Measurements from ENCODE around the gene CDK5RAP2. TPM values are rescaled to one million over a fixed set of nuclear protein-coding genes. Genes with fewer than 3 reads are reported as not detected.

The CDK5RAP2 gene
- total RNA-seq, 2 donors from 2014 or later = 81.5 to 81.9 TPM

DNA sequence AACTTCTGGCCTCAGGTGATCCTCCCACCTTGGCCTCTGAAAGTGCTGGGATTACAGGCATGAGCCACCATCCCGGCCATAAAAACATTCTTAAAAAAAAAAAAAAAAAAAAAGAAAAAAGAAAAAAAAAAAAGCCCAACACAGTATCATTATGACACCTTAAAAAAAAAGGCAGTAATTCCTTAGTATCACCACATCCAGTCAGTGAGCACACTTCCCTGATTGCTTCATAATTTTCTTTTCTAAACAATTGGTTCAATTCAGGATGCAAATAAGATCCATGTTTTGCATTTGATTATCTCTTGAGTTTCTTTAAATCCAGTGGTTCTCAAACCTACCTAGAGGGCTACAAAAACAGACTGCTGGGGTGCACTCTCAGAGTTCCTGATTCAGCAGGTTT lies 182.5 kb downstream of the CDK5RAP2 start:
- ATAC-seq (replicated peaks in 1 of 2) = no peak

DNA sequence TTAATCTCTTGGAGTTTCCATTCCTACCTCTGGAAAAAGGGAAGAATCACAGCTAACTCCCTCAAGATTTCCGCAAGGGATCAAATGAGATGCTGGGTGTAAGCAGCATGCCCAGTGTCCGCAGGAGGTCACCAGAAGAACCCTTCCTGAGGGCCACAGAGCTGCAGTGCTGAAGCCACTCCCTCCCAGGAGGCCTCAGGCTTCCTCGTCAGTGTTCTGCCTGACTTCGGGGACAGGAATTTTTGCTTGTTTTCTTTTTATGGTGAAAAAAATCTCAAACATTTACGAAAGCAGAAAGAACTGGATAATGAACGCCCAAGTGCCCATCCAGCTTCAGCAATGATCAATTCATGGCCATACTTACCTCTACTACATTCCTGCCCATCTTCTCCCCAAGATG lies 183.0 kb downstream of the CDK5RAP2 start:
- no peak for ATAC-seq (replicated peaks in 1 of 2)
- Mint-ChIP-seq H3K4me1 (ENCODE audit: low read depth) (peaks cover 33% of the 10 kb centered on the region), H3K27me3 (ENCODE audit: low read depth) (no peaks in the 10 kb centered on the region), H3K27ac (peak overlapping the region; percentile 30), H3K36me3 (ENCODE audit: insufficient read depth in 2 of 2) (peaks cover 11 to 22% of the 10 kb centered on the region in 2 donors), H3K4me3 (no peak overlapping the region), H3K9me3 (no peaks in the 10 kb centered on the region)
- DNase-seq = no peak

More for the DNA sequence above, 182.5 kb downstream of the CDK5RAP2 start:
- Mint-ChIP-seq H3K9me3 (no peaks in the 10 kb centered on the region), H3K4me1 (ENCODE audit: low read depth) (peaks cover 33% of the 10 kb centered on the region), H3K27ac (no peak overlapping the region), H3K4me3 (no peak overlapping the region), H3K36me3 (ENCODE audit: insufficient read depth in 2 of 2) (peaks cover 11 to 23% of the 10 kb centered on the region in 2 donors), H3K27me3 (ENCODE audit: low read depth) (no peaks in the 10 kb centered on the region)
- DNase-seq = no peak

DNA sequence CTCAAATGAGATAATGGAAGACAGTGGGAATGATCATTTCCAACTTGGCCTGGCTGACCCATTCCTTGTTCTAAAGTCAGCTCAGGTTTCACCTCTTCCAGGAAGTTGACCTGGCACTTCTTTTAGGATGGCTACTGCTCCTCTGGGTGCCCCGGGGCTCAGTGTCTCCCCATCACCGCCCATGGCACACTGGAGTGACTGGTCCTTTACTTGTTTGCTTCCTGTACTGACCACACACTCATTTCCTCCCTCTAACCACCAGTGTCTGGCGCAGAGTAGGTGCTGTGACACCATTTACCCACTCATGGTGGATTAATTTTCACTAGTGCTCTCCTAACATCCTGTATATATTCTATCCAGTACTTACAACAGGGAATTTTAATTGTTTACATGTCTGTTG lies 183.5 kb downstream of the CDK5RAP2 start:
- Mint-ChIP-seq H3K4me3 (no peak overlapping the region), H3K36me3 (ENCODE audit: insufficient read depth in 2 of 2) (peaks cover 11 to 22% of the 10 kb centered on the region in 2 donors), H3K27ac (peak overlapping the region; percentile 30), H3K27me3 (ENCODE audit: low read depth) (no peaks in the 10 kb centered on the region), H3K4me1 (ENCODE audit: low read depth) (peaks cover 33% of the 10 kb centered on the region), H3K9me3 (no peaks in the 10 kb centered on the region)
- ATAC-seq (replicated peaks in 1 of 2) = no peak
- DNase-seq = no peak

DNA sequence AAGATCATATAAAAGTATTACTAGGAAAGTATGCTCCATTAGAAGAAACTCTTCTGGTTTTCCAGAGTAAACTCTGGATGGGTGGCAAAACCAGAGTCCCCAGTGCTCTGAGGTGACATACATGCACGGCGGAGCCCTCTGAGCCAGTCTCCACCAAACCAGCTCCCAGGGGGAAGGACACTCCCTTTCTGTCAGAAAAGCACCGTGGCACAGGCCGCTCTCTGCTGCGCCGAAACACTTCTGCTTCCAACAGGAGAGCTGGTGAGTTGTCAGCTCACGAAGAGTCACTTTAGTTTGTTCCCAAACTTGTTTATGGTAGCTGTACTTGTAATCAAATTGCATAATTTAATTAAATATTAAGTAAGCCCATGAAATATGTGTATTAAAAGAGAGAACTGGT lies 184.6 kb downstream of the CDK5RAP2 start:
- no peak for ATAC-seq (replicated peaks in 1 of 2)
- DNase-seq = no peak
- Mint-ChIP-seq H3K36me3 (ENCODE audit: insufficient read depth in 2 of 2) (peaks cover 11 to 22% of the 10 kb centered on the region in 2 donors), H3K9me3 (no peaks in the 10 kb centered on the region), H3K27me3 (ENCODE audit: low read depth) (no peaks in the 10 kb centered on the region), H3K27ac (no peak overlapping the region), H3K4me1 (ENCODE audit: low read depth) (peaks cover 33% of the 10 kb centered on the region), H3K4me3 (no peak overlapping the region)

DNA sequence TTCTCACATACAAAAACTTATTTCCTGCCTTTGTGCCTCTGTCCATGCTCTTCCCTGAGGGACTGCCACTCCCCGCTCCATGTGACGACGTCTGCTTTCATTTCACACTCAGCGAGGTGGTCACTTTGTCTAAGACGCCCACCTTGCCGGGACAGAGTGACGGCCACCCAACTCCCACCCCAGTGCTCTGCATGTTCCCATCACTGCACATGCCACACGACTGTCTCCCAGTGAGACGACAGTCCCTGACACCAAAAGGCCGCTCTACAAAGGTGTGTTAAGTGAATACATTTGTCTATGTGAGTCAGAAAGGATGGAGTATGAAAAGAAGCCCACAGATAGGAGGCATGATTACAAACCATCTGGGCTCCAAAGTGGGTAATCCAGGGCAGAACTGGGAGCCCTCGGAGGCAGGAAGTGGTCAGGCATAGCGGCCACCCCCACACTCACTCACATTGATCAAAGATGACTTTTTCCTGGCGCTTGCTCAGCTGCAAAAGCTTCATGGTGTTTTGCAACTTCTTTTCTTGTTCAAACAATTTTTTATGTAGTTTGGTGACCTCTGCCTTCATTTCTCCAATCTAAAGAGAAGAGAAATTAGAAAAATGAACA lies 185.8 kb downstream of the CDK5RAP2 start:
- Mint-ChIP-seq H3K4me3 (peak overlapping the region; percentile 30 to 77), H3K36me3 (ENCODE audit: insufficient read depth in 2 of 2) (peaks cover 9 to 19% of the 10 kb centered on the region in 2 donors), H3K4me1 (ENCODE audit: low read depth) (peaks cover 33% of the 10 kb centered on the region), H3K9me3 (no peaks in the 10 kb centered on the region), H3K27me3 (ENCODE audit: low read depth) (no peaks in the 10 kb centered on the region), H3K27ac (no peak overlapping the region)
- DNase-seq (peak; percentile 50 to 64), ATAC-seq (replicated peaks in 1 of 2) (peak; percentile 93 to 95)

DNA sequence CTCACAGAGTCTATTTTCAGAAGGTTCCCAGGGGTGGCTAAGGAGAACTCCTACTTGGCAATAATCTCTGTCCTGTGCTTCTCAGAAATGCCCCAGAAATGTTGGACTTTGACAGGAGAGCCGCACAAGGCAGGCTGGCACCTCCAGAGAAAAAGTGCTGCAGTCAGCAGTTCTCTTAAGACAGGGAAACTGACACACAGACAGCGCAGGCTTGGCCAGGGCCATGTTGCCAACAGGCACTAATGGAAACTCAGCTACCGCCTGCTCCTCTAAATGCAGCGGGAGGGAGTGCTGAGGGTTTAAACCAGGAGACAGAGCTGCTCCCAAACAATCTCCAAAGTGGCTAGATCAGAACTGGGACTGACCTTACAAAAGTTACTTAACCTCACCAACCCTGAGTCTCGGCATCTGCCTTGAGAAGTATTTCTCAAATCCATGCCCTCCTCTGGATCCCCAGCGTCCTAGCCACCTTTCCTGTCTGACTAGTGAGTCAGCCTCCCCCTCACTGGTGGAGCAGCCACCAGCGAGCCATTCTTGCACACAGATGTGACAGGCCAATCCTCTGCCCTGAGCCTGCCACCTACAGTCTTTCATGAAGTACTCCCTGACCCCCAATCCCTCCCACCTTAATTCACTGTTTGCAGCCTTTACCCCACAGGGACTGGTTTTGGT lies 186.4 kb downstream of the CDK5RAP2 start:
- Mint-ChIP-seq H3K27ac (no peak overlapping the region), H3K27me3 (ENCODE audit: low read depth) (no peaks in the 10 kb centered on the region), H3K36me3 (ENCODE audit: insufficient read depth in 2 of 2) (peaks cover 9 to 19% of the 10 kb centered on the region in 2 donors), H3K4me3 (peak overlapping the region in 1 of 2 donors; percentile 77), H3K9me3 (no peaks in the 10 kb centered on the region), H3K4me1 (ENCODE audit: low read depth) (peaks cover 33% of the 10 kb centered on the region)
- peak; percentile 10 to 12 for DNase-seq
- ATAC-seq (replicated peaks in 1 of 2) = peak; percentile 27 to 43

DNA sequence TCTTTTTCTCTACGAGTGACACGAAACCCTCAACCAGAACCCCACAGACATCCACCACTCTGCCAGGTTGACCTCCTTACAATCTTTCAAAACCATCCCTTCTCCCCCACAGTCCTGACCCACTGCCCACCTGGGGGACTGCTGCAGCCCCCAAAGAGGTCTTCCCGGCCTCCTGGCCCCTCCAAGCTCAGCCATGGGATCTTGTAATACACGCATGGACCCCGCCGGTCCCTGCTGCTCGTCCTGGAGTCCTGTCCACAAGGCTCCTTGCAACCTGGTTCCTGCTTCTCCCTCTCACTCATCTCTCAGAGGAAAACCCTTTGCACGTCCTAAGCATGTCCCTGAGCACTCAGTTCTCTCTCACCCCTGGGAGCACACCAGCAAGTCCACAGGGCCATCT lies 187.3 kb downstream of the CDK5RAP2 start:
- Mint-ChIP-seq H3K9me3 (no peaks in the 10 kb centered on the region), H3K27me3 (ENCODE audit: low read depth) (no peaks in the 10 kb centered on the region), H3K4me3 (no peak overlapping the region), H3K36me3 (ENCODE audit: insufficient read depth in 2 of 2) (peaks cover 9 to 19% of the 10 kb centered on the region in 2 donors), H3K4me1 (ENCODE audit: low read depth) (peaks cover 33% of the 10 kb centered on the region), H3K27ac (peak overlapping the region; percentile 18)
- ATAC-seq (replicated peaks in 1 of 2) (no peak), DNase-seq (no peak)

DNA sequence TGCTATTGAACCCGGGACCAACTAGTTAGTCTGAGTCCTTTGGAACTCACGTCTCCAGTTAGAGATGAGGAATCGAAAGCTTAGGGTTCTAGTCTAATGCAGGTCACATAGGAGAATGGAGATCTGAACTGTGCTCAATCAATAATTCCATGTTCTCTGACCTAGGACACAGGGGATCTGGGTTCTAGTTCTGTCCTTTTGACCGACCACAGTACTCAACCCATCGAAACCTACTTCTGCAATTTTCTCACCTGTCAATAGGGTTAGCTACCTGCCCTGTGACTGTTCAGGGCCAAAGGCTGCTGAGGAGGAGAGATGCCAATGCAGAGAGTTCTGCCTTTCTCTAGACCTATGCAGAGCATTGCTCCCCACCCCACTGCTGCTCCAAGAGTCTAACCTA lies 187.7 kb downstream of the CDK5RAP2 start:
- peaks cover 9 to 19% of the 10 kb centered on the region in 2 donors for H3K36me3 Mint-ChIP-seq (ENCODE audit: insufficient read depth in 2 of 2)

DNA sequence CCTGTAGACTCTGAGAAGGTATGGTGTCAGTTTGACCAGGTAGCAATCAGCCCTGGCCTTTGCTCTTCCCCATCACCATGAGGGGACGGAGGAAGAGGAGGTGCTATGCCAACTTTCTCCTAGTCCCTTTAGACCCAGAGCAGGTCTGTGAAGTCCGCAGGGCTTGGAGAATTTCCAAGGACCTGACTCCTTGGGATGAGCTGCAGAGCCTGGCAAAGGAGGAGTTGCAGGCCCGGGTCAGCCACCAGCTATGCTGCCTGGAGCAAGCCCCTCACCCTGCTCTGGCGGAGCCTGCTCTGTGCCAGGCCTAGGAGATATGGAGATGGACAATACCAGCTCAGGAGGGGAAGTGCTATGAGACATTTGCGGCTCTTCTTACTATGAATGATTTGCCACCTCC lies 188.3 kb downstream of the CDK5RAP2 start:
- Mint-ChIP-seq H3K36me3 (ENCODE audit: insufficient read depth in 2 of 2) (peaks cover 9 to 19% of the 10 kb centered on the region in 2 donors), H3K9me3 (no peaks in the 10 kb centered on the region), H3K27me3 (ENCODE audit: low read depth) (no peaks in the 10 kb centered on the region), H3K4me1 (ENCODE audit: low read depth) (peaks cover 31% of the 10 kb centered on the region), H3K4me3 (no peak overlapping the region), H3K27ac (no peak overlapping the region)
- DNase-seq (no peak), ATAC-seq (replicated peaks in 1 of 2) (no peak)

More for the DNA sequence above, 187.7 kb downstream of the CDK5RAP2 start:
- Mint-ChIP-seq H3K27me3 (ENCODE audit: low read depth) (no peaks in the 10 kb centered on the region), H3K4me3 (no peak overlapping the region), H3K4me1 (ENCODE audit: low read depth) (peaks cover 33% of the 10 kb centered on the region), H3K27ac (no peak overlapping the region), H3K9me3 (no peaks in the 10 kb centered on the region)
- DNase-seq (no peak), ATAC-seq (replicated peaks in 1 of 2) (no peak)

DNA sequence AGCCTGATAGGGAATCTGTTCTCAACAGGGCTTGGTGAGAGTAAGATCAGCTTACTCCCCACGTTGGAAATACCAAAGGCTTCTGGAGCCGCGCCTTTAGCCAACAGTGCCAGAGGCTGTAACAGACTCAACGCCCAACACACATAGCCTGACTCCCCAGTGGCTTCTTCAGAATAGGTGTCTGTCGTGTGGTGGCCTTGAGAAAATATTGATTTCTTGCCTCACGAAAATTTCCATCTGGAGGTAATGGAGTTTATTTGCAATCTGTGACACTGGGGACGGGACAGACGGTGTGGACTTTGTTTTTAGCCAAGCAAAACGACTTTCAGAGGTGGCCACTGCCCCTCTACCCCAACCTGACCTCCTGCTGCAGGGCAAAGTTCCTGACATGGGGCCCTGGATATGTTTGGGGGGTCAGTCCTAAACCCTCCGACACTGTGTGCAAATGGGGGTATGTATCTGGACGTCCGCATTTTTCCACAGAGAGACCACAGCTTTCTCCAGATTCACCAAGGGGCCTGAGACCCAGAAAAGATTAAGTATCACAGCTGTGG lies 189.3 kb downstream of the CDK5RAP2 start:
- ATAC-seq (replicated peaks in 1 of 2) (no peak), DNase-seq (no peak)
- H3K27me3 Mint-ChIP-seq (ENCODE audit: low read depth) = no peaks in the 10 kb centered on the region
- no peak overlapping the region for H3K27ac Mint-ChIP-seq
- peaks cover 4 to 16% of the 10 kb centered on the region in 2 donors for H3K36me3 Mint-ChIP-seq (ENCODE audit: insufficient read depth in 2 of 2)
- peaks cover 24% of the 10 kb centered on the region for H3K4me1 Mint-ChIP-seq (ENCODE audit: low read depth)
- H3K4me3 Mint-ChIP-seq = no peak overlapping the region
- H3K9me3 Mint-ChIP-seq = no peaks in the 10 kb centered on the region

DNA sequence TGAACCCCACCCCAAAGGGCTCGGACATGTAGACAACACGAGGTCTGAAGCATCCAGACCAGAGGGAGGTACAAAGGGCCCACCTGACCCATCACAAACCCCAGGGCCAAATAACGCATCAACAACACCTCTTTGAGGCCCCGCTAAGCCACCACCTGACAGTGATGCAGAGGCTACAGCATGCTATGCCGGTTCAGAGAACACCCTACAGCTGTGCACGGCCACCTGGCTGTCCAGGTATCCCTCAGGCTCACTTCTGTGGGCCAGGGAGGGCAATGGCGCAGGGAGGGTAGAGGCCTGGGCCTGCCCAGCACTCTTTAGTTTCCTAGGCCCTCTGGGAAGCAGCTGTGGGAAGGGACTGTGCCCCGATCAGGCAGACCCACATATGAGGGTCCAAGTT lies 190.1 kb downstream of the CDK5RAP2 start:
- H3K36me3 Mint-ChIP-seq (ENCODE audit: insufficient read depth in 2 of 2) = peaks cover 4 to 16% of the 10 kb centered on the region in 2 donors
- peaks cover 15% of the 10 kb centered on the region for H3K4me1 Mint-ChIP-seq (ENCODE audit: low read depth)
- no peak for DNase-seq
- ATAC-seq (replicated peaks in 1 of 2) = no peak
- no peak overlapping the region for H3K27ac Mint-ChIP-seq
- no peaks in the 10 kb centered on the region for H3K9me3 Mint-ChIP-seq
- H3K27me3 Mint-ChIP-seq (ENCODE audit: low read depth) = no peaks in the 10 kb centered on the region
- no peak overlapping the region for H3K4me3 Mint-ChIP-seq

DNA sequence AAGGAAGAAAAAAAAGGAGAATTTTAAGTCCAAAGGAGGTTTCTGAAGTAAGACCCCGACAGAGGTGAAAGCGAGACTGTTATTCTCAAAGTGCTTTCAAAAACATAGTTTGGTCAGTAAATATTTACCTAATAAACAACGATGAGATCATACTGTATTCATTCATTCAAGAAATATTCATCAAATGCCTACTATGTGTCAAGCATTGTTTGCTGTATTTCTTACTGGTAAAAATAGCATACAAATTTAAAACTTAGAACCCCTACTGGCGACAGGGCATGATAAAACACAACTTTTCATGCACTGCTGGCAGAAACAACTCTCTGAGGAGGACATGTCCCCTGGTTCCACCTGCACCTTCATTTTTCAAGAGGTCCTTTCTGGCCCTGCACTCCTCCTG lies 190.7 kb downstream of the CDK5RAP2 start:
- H3K27me3 Mint-ChIP-seq (ENCODE audit: low read depth) = no peaks in the 10 kb centered on the region
- no peaks in the 10 kb centered on the region for H3K9me3 Mint-ChIP-seq
- no peak overlapping the region for H3K4me3 Mint-ChIP-seq
- DNase-seq (no peak), ATAC-seq (replicated peaks in 1 of 2) (no peak)
- H3K4me1 Mint-ChIP-seq (ENCODE audit: low read depth) = peaks cover 10% of the 10 kb centered on the region
- H3K27ac Mint-ChIP-seq = no peak overlapping the region
- H3K36me3 Mint-ChIP-seq (ENCODE audit: insufficient read depth in 2 of 2) = peaks cover 4 to 16% of the 10 kb centered on the region in 2 donors

DNA sequence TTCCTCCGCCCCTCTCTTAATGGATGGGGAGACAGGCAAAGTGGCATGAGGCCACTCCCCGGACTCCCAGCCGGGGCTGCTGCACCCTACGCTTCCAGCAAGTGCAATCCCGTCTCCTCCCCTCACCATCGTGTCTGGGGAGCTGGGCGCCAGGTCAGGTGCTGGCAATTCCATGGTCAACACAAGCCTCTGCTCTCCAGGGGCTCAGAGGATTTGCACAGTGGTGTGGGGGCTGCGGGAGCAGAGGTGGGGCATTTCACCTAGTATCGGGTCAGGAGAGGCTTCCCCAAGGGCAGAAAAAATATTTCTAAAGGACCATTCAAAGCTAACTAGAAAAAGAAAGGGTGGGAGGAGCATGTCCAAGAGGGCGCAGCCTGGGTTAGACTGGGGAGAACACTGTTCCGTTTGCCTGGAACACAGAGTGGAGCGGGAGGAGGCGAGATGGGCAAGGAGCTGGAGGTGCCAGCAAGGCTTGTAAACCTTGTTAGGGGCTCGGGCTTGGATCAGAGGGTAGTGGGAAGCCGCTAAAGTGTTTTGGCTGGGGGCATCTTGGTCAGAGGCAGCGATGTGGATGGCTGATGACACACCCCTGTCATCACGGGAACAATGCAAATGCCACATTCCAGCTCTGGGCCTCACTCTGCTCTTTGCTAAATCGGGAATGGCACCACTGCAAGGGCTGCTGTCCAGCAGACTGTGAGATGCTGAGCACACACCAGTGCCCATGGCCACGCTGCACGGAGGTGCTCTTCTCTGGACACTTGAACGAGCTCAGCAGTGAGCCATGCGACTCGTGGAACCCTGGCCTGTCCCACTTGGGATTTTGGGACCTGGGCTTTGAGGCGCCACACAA lies 191.7 kb downstream of the CDK5RAP2 start:
- Mint-ChIP-seq H3K36me3 (ENCODE audit: insufficient read depth in 2 of 2) (peaks cover 3 to 7% of the 10 kb centered on the region in 2 donors), H3K27me3 (ENCODE audit: low read depth) (no peaks in the 10 kb centered on the region), H3K4me1 (ENCODE audit: low read depth) (no peaks in the 10 kb centered on the region), H3K9me3 (no peaks in the 10 kb centered on the region), H3K27ac (no peak overlapping the region), H3K4me3 (no peak overlapping the region)
- no peak for ATAC-seq (replicated peaks in 1 of 2)
- DNase-seq = no peak
